ENCODE data around the gene MVP.
A peak's percentile ranks its signal among the peaks of the same experiment; 100 is the strongest.
"Not testable (repeated sequence)": the region's sequence is repeated elsewhere in the genome, so short reads cannot be mapped to it uniquely, and the experiment has no call there.

Gene MVP

GRCh38 chr16:29784901-29785500 is 35.3 kb upstream of the MVP start:
- no peak for ATAC-seq
- no peak for TF ChIP-seq ZFP3 (CRISPR knock-in tag; IDR thresholded peaks at IDR 0.05)
- no peak for TF ChIP-seq ZFP30 (CRISPR knock-in tag; IDR thresholded peaks at IDR 0.05)
- TF ChIP-seq ZC3H10 (CRISPR knock-in tag; IDR thresholded peaks at IDR 0.05) = no peak
- TF ChIP-seq PPARA (CRISPR knock-in tag; IDR thresholded peaks at IDR 0.05; ENCODE audit: borderline replicate concordance) = no peak
- TF ChIP-seq, protein P1, sequence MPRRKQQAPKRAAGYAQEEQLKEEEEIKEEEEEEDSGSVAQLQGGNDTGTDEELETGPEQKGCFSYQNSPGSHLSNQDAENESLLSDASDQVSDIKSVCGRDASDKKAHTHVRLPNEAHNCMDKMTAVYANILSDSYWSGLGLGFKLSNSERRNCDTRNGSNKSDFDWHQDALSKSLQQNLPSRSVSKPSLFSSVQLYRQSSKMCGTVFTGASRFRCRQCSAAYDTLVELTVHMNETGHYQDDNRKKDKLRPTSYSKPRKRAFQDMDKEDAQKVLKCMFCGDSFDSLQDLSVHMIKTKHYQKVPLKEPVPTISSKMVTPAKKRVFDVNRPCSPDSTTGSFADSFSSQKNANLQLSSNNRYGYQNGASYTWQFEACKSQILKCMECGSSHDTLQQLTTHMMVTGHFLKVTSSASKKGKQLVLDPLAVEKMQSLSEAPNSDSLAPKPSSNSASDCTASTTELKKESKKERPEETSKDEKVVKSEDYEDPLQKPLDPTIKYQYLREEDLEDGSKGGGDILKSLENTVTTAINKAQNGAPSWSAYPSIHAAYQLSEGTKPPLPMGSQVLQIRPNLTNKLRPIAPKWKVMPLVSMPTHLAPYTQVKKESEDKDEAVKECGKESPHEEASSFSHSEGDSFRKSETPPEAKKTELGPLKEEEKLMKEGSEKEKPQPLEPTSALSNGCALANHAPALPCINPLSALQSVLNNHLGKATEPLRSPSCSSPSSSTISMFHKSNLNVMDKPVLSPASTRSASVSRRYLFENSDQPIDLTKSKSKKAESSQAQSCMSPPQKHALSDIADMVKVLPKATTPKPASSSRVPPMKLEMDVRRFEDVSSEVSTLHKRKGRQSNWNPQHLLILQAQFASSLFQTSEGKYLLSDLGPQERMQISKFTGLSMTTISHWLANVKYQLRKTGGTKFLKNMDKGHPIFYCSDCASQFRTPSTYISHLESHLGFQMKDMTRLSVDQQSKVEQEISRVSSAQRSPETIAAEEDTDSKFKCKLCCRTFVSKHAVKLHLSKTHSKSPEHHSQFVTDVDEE (CRISPR knock-in tag; IDR thresholded peaks at IDR 0.05) = no peak
- no peak for TF ChIP-seq RARB (CRISPR knock-in tag; IDR thresholded peaks at IDR 0.05)
- no peak for TF ChIP-seq ZNF70 (CRISPR knock-in tag; IDR thresholded peaks at IDR 0.05)
- no peak for TF ChIP-seq TOX (CRISPR knock-in tag; IDR thresholded peaks at IDR 0.05; ENCODE audit: borderline replicate concordance)
- TF ChIP-seq BACH2 (CRISPR knock-in tag; IDR thresholded peaks at IDR 0.05; ENCODE audit: borderline replicate concordance) = no peak
- TF ChIP-seq, protein P2, sequence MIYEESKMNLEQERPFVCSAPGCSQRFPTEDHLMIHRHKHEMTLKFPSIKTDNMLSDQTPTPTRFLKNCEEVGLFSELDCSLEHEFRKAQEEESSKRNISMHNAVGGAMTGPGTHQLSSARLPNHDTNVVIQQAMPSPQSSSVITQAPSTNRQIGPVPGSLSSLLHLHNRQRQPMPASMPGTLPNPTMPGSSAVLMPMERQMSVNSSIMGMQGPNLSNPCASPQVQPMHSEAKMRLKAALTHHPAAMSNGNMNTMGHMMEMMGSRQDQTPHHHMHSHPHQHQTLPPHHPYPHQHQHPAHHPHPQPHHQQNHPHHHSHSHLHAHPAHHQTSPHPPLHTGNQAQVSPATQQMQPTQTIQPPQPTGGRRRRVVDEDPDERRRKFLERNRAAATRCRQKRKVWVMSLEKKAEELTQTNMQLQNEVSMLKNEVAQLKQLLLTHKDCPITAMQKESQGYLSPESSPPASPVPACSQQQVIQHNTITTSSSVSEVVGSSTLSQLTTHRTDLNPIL (CRISPR knock-in tag; IDR thresholded peaks at IDR 0.05; ENCODE audit: low read depth) = no peak
- TF ChIP-seq ZNF8 (CRISPR knock-in tag; IDR thresholded peaks at IDR 0.05) = no peak
- TF ChIP-seq, protein P3, sequence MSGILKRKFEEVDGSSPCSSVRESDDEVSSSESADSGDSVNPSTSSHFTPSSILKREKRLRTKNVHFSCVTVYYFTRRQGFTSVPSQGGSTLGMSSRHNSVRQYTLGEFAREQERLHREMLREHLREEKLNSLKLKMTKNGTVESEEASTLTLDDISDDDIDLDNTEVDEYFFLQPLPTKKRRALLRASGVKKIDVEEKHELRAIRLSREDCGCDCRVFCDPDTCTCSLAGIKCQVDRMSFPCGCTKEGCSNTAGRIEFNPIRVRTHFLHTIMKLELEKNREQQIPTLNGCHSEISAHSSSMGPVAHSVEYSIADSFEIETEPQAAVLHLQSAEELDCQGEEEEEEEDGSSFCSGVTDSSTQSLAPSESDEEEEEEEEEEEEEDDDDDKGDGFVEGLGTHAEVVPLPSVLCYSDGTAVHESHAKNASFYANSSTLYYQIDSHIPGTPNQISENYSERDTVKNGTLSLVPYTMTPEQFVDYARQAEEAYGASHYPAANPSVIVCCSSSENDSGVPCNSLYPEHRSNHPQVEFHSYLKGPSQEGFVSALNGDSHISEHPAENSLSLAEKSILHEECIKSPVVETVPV (CRISPR knock-in tag; IDR thresholded peaks at IDR 0.05) = no peak
- TF ChIP-seq CSDC2 (CRISPR knock-in tag; IDR thresholded peaks at IDR 0.05) = no peak
- TF ChIP-seq, protein P4, sequence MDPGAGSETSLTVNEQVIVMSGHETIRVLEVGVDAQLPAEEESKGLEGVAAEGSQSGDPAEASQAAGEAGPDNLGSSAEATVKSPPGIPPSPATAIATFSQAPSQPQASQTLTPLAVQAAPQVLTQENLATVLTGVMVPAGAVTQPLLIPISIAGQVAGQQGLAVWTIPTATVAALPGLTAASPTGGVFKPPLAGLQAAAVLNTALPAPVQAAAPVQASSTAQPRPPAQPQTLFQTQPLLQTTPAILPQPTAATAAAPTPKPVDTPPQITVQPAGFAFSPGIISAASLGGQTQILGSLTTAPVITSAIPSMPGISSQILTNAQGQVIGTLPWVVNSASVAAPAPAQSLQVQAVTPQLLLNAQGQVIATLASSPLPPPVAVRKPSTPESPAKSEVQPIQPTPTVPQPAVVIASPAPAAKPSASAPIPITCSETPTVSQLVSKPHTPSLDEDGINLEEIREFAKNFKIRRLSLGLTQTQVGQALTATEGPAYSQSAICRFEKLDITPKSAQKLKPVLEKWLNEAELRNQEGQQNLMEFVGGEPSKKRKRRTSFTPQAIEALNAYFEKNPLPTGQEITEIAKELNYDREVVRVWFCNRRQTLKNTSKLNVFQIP (CRISPR knock-in tag; IDR thresholded peaks at IDR 0.05; ENCODE audit: borderline replicate concordance, low read depth) = no peak
- TF ChIP-seq ZNF565 (CRISPR knock-in tag; conservative IDR thresholded peaks at IDR 0.05; ENCODE audit: low read depth) = no peak

GRCh38 chr16:29787155-29787554 is 33.1 kb upstream of the MVP start:
- ATAC-seq = not testable (repeated sequence)

DNA sequence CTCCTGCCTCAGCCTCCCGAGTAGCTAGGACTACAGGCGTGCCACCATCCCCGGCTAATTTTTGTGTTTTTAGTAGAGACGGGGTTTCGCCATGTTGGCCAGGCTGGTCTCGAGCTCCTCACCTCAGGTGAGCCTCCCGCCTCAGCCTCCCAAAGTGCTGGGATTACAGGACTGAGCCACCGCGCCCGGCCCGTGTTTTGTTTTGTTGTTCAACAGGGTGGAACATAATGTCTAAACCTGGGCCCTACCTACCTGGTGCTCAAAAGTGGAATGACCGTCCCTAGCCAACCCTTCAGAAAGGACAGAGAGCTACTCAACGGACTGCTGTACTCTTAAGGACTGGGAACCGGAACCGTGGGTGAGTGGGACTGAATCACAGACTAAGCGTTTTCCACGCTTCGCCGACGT is 30.5 kb upstream of the MVP start:
- peak; percentile 5 for ATAC-seq
- TF ChIP-seq TCF4 (CRISPR knock-in tag; IDR thresholded peaks at IDR 0.05; ENCODE audit: borderline replicate concordance) (no peak), ISL1 (CRISPR knock-in tag; IDR thresholded peaks at IDR 0.05) (no peak), ESRRG (CRISPR knock-in tag; IDR thresholded peaks at IDR 0.05) (no peak), BACH2 (CRISPR knock-in tag; IDR thresholded peaks at IDR 0.05; ENCODE audit: borderline replicate concordance) (no peak), ZFP30 (CRISPR knock-in tag; IDR thresholded peaks at IDR 0.05) (no peak), ZFP3 (CRISPR knock-in tag; IDR thresholded peaks at IDR 0.05) (no peak), ZNF8 (CRISPR knock-in tag; IDR thresholded peaks at IDR 0.05) (no peak), PPARA (CRISPR knock-in tag; IDR thresholded peaks at IDR 0.05; ENCODE audit: borderline replicate concordance) (no peak), SNAI2 (CRISPR knock-in tag; IDR thresholded peaks at IDR 0.05) (no peak), PATZ1 (CRISPR knock-in tag; IDR thresholded peaks at IDR 0.05; ENCODE audit: borderline replicate concordance) (no peak), ZNF70 (CRISPR knock-in tag; IDR thresholded peaks at IDR 0.05) (no peak), CSDC2 (CRISPR knock-in tag; IDR thresholded peaks at IDR 0.05) (no peak), ZNF565 (CRISPR knock-in tag; conservative IDR thresholded peaks at IDR 0.05; ENCODE audit: low read depth) (no peak)
- TF ChIP-seq, protein P2 (CRISPR knock-in tag; IDR thresholded peaks at IDR 0.05; ENCODE audit: low read depth) = no peak
- TF ChIP-seq, protein P4 (CRISPR knock-in tag; IDR thresholded peaks at IDR 0.05; ENCODE audit: borderline replicate concordance, low read depth) = no peak
- TF ChIP-seq, protein P1 (CRISPR knock-in tag; IDR thresholded peaks at IDR 0.05) = no peak

Data from SK-N-SH treated with all-trans-retinoic acid at 6 μM for 48 hours (cell line).